Heart left ventricle (tissue), 13 donors: Measurements from ENCODE around the gene CLEC4A.
"Not testable (repeated sequence)": the region's sequence is repeated elsewhere in the genome, so short reads cannot be mapped to it uniquely, and the experiment has no call there.

Experiments
- POLR2A ChIP-seq, 2 donors: fragments of 450-650 bp; IDR thresholded peaks; one replicate each; pipeline ENCODE4 v1.6.1; 2017; ENCODE audit warnings: antibody characterized with exemption in 2 of 2, mild to moderate bottlenecking in 2 of 2, moderate library complexity in 2 of 2
- TF ChIP-seq, protein P1 (sequence below), 12 donors: fragments of 200-600 bp; sonication (generic) in 4 of 12; IDR thresholded peaks; one replicate each; pipeline versions ENCODE4 v1.5.0 to v1.8.0; 2018 to 2022; ENCODE audit warnings: antibody characterized with exemption in 12 of 12, mild to moderate bottlenecking in 5 of 12
- donor health status: ischemic (EF 13 %, LVEDD 7.1; RV severe dilation, severe dysfunction).
- donor health status: DM: no; HTN: yes; CAD: no.
- donor health status: DM: no; HTN: no; CAD: no.
- donor health status: ischemic (EF 25% LVEDD 6.9; RV normal size, moderate dysfunction).
- donor health status: ischemic (EF 25% LVEDD 5.7; RV mildly dilated, moderate dysfunction).
- donor health status: ischemic (EF 35%, LVEDD 5.7; RV mildly dilated, moderate dysfunction).
- donor health status: nonischemic (EF 11% LVEDD 7.7; RV severe dilation, severe dysfunction).
- donor health status: DM: yes; HTN: yes; CAD: no.
- donor health status: PGD.
- donor health status: ischemic (EF 29% LVEDD 5.4; RV normal size, mild dysfunction).
- donor health status: nonischemic (EF 23%, LVEDD 6.1; RV moderate dilation, normal function).

DNA sequence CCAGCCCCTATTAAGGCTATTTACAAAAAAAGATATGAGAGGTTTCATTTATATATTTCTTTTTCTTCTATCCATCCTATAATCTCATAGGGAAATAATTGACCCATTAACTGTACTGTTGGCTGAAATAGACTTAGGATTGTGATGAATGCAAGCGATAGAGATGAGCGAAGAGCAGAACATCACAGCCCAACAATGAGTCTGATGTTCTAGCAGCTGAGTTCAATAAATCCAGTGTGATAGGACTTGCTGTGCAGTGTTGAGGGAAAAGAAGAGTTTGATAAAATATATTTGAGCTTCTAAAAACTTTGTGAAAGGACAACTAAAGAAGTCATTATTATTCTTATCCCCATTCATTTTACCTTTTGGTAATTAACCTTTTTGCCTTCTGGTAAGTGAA lies 49.5 kb downstream of the CLEC4A start:
- TF ChIP-seq, protein P1, sequence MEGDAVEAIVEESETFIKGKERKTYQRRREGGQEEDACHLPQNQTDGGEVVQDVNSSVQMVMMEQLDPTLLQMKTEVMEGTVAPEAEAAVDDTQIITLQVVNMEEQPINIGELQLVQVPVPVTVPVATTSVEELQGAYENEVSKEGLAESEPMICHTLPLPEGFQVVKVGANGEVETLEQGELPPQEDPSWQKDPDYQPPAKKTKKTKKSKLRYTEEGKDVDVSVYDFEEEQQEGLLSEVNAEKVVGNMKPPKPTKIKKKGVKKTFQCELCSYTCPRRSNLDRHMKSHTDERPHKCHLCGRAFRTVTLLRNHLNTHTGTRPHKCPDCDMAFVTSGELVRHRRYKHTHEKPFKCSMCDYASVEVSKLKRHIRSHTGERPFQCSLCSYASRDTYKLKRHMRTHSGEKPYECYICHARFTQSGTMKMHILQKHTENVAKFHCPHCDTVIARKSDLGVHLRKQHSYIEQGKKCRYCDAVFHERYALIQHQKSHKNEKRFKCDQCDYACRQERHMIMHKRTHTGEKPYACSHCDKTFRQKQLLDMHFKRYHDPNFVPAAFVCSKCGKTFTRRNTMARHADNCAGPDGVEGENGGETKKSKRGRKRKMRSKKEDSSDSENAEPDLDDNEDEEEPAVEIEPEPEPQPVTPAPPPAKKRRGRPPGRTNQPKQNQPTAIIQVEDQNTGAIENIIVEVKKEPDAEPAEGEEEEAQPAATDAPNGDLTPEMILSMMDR (IDR thresholded peaks at IDR 0.05): not testable (repeated sequence)
- not testable (repeated sequence) for TF ChIP-seq POLR2A (IDR thresholded peaks at IDR 0.05)
